GM21825 (cell line): Measurements from ENCODE around the gene RBMS3.
"Not testable (repeated sequence)": the region's sequence is repeated elsewhere in the genome, so short reads cannot be mapped to it uniquely, and the experiment has no call there.

Experiments
- ATAC-seq: cut with Tn5 transposase; IDR thresholded peaks from one replicate; pipeline ENCODE4 v1.9.1; 2021; ENCODE audit warnings: mild to moderate bottlenecking, moderate library complexity; ENCODE audit not compliant: unreplicated experiment

The RBMS3 gene

GRCh38 chr3:29337565-29337964 lies 56.7 kb downstream of the RBMS3 start:
- no peak for ATAC-seq

GRCh38 chr3:29338377-29338776 lies 57.5 kb downstream of the RBMS3 start:
- ATAC-seq = no peak

GRCh38 chr3:29339016-29339833 lies 58.4 kb downstream of the RBMS3 start:
- no peak for ATAC-seq

- no peak for ATAC-seq
Observed at GRCh38 chr3:29344154-29344553, 63.3 kb downstream of the RBMS3 start.

- no peak for ATAC-seq
Observed at GRCh38 chr3:29344935-29345334, 64.1 kb downstream of the RBMS3 start.

- no peak for ATAC-seq
Observed at GRCh38 chr3:29345516-29346300, 64.8 kb downstream of the RBMS3 start.

GRCh38 chr3:29346828-29347227 lies 66.0 kb downstream of the RBMS3 start:
- ATAC-seq = no peak

GRCh38 chr3:29347412-29347811 lies 66.5 kb downstream of the RBMS3 start:
- ATAC-seq = no peak

- ATAC-seq = no peak
Observed at GRCh38 chr3:29348316-29348715, 67.4 kb downstream of the RBMS3 start.

- no peak for ATAC-seq
Observed at GRCh38 chr3:29349049-29349448, 68.2 kb downstream of the RBMS3 start.

- ATAC-seq = no peak
Observed at GRCh38 chr3:29353807-29354206, 72.9 kb downstream of the RBMS3 start.

- ATAC-seq = no peak
Observed at GRCh38 chr3:29354894-29355293, 74.0 kb downstream of the RBMS3 start.

GRCh38 chr3:29356062-29356461 lies 75.2 kb downstream of the RBMS3 start:
- ATAC-seq = no peak

- not testable (repeated sequence) for ATAC-seq
Observed at GRCh38 chr3:29360289-29360688, 79.4 kb downstream of the RBMS3 start.

- ATAC-seq = no peak
Observed at GRCh38 chr3:29363110-29363509, 82.2 kb downstream of the RBMS3 start.

- ATAC-seq = no peak
Observed at GRCh38 chr3:29370021-29370420, 89.2 kb downstream of the RBMS3 start.

GRCh38 chr3:29370476-29371420 lies 89.9 kb downstream of the RBMS3 start:
- ATAC-seq = no peak

- ATAC-seq = no peak
Observed at GRCh38 chr3:29373131-29373680, 92.3 kb downstream of the RBMS3 start.

GRCh38 chr3:29374226-29374625 lies 93.4 kb downstream of the RBMS3 start:
- no peak for ATAC-seq

- ATAC-seq = no peak
Observed at GRCh38 chr3:29379097-29379496, 98.2 kb downstream of the RBMS3 start.

- no peak for ATAC-seq
Observed at GRCh38 chr3:29381595-29381994, 100.7 kb downstream of the RBMS3 start.
